Measurements from ENCODE around the gene SOX6. TPM values are rescaled to one million over a fixed set of nuclear protein-coding genes. Genes with fewer than 3 reads are reported as not detected.
A peak's percentile ranks its signal among the peaks of the same experiment; 100 is the strongest.

Gene SOX6
- total and polyA plus RNA-seq, 8 donors: 5.1 to 23.0 (median 18.7) TPM

- ATAC-seq (no peak), DNase-seq (no peak), FAIRE-seq (no peak)
- intact Hi-C loops (cut with DNase I): no loop called here
- no peak for TF ChIP-seq CTCF (IDR thresholded peaks at IDR 0.05)
- Histone ChIP-seq H3K9me3 (no peaks in the 10 kb centered on the region), H3K36me3 (no peaks in the 10 kb centered on the region), H3K4me3 (no peak overlapping the region), H3K4me1 (peaks cover 0 to 9% (median 3%) of the 10 kb centered on the region in 3 donors), H3K27ac (no peak overlapping the region), H3K27me3 (no peaks in the 10 kb centered on the region)
- 78 to 82% methylated on average over 5 of the region's 5 CpGs for WGBS, 2 donors
Observed at GRCh38 chr11:16402654-16403447, 46.5 kb upstream of the SOX6 start.

GRCh38 chr11:16397390-16397789, 41.0 kb upstream of the SOX6 start:
- no peak for DNase-seq
- peak overlapping the region in 3 of 4 donors; percentile 19 to 65 (median 65) for H3K27ac ChIP-seq
- WGBS, 2 donors: 14 to 15% methylated on average over 2 of the region's 2 CpGs
- FAIRE-seq: no peak
- intact Hi-C loops (cut with DNase I): no loop called here
- H3K9me3 ChIP-seq: no peaks in the 10 kb centered on the region
- ATAC-seq: peak; percentile 74 to 90 (median 80)
- TF ChIP-seq CTCF (IDR thresholded peaks at IDR 0.05): no peak
- H3K27me3 ChIP-seq: no peaks in the 10 kb centered on the region
- peak overlapping the region in 3 of 4 donors; percentile 3 to 31 (median 27) for H3K4me3 ChIP-seq
- no peaks in the 10 kb centered on the region for H3K36me3 ChIP-seq
- peaks cover 0 to 21% (median 3%) of the 10 kb centered on the region in 3 donors for H3K4me1 ChIP-seq

GRCh38 chr11:16395601-16396000, 39.3 kb upstream of the SOX6 start:
- 14 to 15% methylated on average over 1 of the region's 1 CpG for WGBS, 2 donors
- peak overlapping the region in 2 of 4 donors; percentile 31 to 65 for H3K27ac ChIP-seq

GRCh38 chr11:16394947-16395346, 38.6 kb upstream of the SOX6 start:
- intact Hi-C loops (cut with DNase I): no loop called here
- FAIRE-seq (no peak), ATAC-seq (no peak), DNase-seq (no peak)
- H3K4me3 ChIP-seq: peak overlapping the region in 2 of 4 donors; percentile 8 to 27
- no peaks in the 10 kb centered on the region for H3K27me3 ChIP-seq
- TF ChIP-seq CTCF (IDR thresholded peaks at IDR 0.05): no peak
- H3K4me1 ChIP-seq: peaks cover 0 to 16% (median 0%) of the 10 kb centered on the region in 3 donors
- H3K27ac ChIP-seq: no peak overlapping the region
- WGBS, 2 donors: 43 to 45% methylated on average over 4 of the region's 4 CpGs
- no peaks in the 10 kb centered on the region for H3K36me3 ChIP-seq
- H3K9me3 ChIP-seq: no peaks in the 10 kb centered on the region

More at GRCh38 chr11:16395601-16396000, 39.3 kb upstream of the SOX6 start:
- FAIRE-seq (no peak), DNase-seq (no peak), ATAC-seq (no peak)
- intact Hi-C loops (cut with DNase I): no loop called here
- no peak for TF ChIP-seq CTCF (IDR thresholded peaks at IDR 0.05)
- Histone ChIP-seq H3K36me3 (no peaks in the 10 kb centered on the region), H3K4me1 (peaks cover 0 to 18% (median 1%) of the 10 kb centered on the region in 3 donors), H3K9me3 (no peaks in the 10 kb centered on the region), H3K4me3 (peak overlapping the region in 2 of 4 donors; percentile 27 to 31), H3K27me3 (no peaks in the 10 kb centered on the region)

GRCh38 chr11:16393340-16393739, 37.0 kb upstream of the SOX6 start:
- intact Hi-C loops (cut with DNase I): no loop called here
- no peak overlapping the region for H3K27ac ChIP-seq
- DNase-seq (no peak), FAIRE-seq (no peak), ATAC-seq (no peak)
- H3K27me3 ChIP-seq: no peaks in the 10 kb centered on the region
- TF ChIP-seq CTCF (IDR thresholded peaks at IDR 0.05): no peak
- no peaks in the 10 kb centered on the region for H3K9me3 ChIP-seq
- H3K4me3 ChIP-seq: no peak overlapping the region
- peaks cover 0 to 16% (median 0%) of the 10 kb centered on the region in 3 donors for H3K4me1 ChIP-seq
- no peaks in the 10 kb centered on the region for H3K36me3 ChIP-seq

Measured in pancreas (tissue), 10 donors.